Posterior vena cava (tissue), 2 donors: ENCODE measurements around the gene ASTN2. TPM values are rescaled to one million over a fixed set of nuclear protein-coding genes. Genes with fewer than 3 reads are reported as not detected.

Experiments used
- DNase-seq: peaks from one replicate; pipeline ENCODE4 v3.0.0-alpha.2; 2020; ENCODE audit warnings: low spot score
- intact Hi-C, 2 donors: fragments of 100-400 bp; cut with DNase I; formaldehyde crosslinking; loops; one replicate each; pipeline versions ENCODE4 v1.14.1 to v1.14.2; 2022 to 2023
- total RNA-seq, 2 donors: library from RNA; stranded (reverse); fragmentation: NEBNext Ultra II Directional; extraction: Animal tissue kit (Norgen Biotek cat#: 25700); gene quantifications; one replicate each; pipeline ENCODE4 v1.2.1, GENCODE V29; 2021
- donor health status: DM: yes; HTN: yes; CAD: no.
- donor health status: DM: yes; HTN: yes; CAD: no.

The ASTN2 gene
- total RNA-seq, 2 donors from 2014 or later: 4.3 to 5.8 TPM

DNA sequence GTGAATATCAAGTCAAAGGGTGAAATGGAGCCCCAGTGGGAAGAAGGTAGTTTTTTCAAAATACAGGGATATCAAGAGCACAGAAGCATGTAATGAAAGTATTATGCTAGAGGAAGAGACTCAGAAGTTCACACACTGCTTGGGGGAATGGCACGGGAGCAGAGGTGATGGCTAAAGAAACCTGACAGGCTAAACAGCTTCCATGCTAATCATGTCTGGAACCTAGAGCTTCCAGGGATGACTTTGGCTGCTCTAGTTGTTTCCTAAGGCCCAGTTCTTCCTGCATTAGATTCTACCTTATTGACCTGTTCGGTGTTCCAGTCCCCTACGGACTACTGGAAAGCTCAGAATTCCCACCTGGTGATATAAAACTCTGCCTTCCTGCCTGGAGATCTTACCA is 693.4 kb downstream of the ASTN2 start:
- DNase-seq: no peak
- intact Hi-C loops: no loop called here

DNA sequence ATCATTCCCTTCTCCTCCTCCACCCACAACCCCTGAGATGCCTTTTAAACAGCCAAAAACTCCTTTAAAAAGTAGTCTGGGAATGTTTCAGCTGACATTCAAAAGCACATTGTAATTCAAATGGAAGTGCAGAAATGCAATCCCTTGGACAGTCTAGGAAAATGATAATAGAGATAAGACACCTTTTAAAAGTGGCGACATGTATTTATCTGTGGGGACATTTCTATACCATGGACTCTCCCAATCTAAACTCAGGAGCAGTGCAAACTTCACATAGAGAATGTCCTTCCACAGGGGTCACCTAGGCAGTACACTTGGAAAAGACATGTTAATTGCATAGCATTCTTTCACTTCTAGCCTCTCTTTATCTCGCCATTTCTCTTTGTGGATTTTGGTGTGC is 694.7 kb downstream of the ASTN2 start:
- intact Hi-C loops: no loop called here
- no peak for DNase-seq

- DNase-seq: no peak
- intact Hi-C loops: no loop called here
Measured at GRCh38 chr9:116718111-116718510, 696.7 kb downstream of the ASTN2 start.

DNA sequence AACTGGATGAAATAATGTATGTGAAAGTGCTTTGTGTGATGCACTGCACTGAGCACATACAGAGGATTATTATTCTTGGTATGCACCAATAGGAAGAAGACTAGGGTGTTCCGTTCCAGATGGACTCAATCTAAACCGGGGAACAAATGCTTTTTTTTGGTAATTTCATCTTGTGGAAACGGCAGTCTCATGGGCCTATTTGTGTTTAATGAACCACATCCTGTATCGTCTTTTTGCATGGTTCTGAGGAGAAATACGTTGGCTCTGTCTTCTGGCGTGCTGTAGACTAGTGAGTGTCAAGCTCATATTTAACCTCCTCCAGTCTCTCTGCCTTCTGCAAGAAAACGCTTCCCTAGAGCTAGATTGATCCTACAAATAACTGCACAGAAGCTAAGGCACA is 697.7 kb downstream of the ASTN2 start:
- no peak for DNase-seq
- intact Hi-C loops: no loop called here

DNA sequence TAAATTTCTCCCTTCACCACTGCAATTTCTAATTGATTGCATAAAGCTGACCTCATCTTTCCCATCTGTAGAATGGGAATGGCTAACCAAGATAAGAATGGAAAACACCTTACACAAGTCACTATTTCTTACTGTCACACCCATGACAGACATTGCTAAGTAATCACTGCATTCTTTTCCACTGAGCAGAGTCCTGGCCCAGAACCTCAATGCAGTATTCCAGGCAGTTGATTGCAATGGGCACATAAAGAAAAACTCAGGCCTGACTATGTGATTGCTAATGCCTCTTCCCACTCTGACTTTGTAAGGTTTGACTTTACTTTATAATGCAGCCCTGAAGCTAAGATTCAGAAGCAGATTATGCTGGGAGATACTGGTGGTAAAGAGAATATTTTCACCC is 698.4 kb downstream of the ASTN2 start:
- intact Hi-C loops: no loop called here

GRCh38 chr9:116715751-116716150 is 699.1 kb downstream of the ASTN2 start:
- no peak for DNase-seq
- intact Hi-C loops: no loop called here

More for the DNA sequence above, 698.4 kb downstream of the ASTN2 start:
- no peak for DNase-seq

GRCh38 chr9:116713271-116713670 is 701.6 kb downstream of the ASTN2 start:
- intact Hi-C loops: no loop called here
- no peak for DNase-seq

GRCh38 chr9:116712781-116713180 is 702.1 kb downstream of the ASTN2 start:
- DNase-seq: no peak
- intact Hi-C loops: no loop called here

DNA sequence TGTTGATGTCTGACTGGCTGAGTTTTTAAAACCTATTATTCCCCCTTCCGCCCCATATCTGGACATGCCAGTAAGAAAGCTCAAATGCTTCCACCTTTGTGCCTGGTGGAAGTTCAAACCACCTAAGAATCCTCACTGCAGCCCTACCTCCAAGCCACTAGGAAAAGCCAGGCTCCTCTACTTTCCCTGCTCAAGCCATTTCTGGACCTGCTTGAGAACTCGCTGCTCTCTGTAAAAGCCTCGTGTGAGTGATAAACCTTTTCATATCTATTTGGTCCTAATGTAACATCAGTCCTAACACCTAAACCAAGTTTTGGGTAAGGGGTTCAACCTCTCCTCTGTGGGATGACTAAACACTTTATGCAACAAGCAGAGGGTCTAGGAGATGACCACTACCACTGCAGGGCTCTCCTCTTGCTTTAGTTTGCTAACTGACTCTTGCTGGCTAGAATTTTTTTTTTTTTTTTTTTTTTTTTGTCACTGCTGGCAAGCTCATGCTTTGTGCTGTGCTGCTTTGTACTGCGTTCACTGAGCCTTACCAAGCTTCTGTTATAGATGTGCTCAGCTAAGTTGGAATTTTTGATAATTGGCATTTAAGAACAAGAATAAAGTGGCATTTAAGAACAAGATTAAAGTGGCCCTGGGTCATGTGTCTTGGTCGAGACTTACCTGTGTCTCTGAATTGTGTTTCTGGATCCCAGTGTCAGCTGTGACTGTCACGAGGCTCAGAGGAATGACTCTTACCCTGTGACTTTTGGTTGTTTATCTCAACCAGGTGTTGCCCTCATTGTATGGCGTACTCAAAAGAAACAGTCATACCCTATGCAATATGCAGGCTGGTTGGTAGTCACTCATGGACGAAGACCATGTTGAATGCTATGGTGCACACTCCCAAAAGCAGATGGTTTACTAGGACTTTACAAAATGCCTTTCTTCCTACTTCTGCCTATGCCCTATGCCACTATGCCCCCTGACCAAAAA is 708.3 kb downstream of the ASTN2 start:
- DNase-seq: no peak
- intact Hi-C loops: no loop called here

- intact Hi-C loops: no loop called here
- no peak for DNase-seq
Measured at GRCh38 chr9:116705531-116705930, 709.3 kb downstream of the ASTN2 start.

- intact Hi-C loops: no loop called here
- no peak for DNase-seq
Measured at GRCh38 chr9:116704470-116704869, 710.4 kb downstream of the ASTN2 start.

DNA sequence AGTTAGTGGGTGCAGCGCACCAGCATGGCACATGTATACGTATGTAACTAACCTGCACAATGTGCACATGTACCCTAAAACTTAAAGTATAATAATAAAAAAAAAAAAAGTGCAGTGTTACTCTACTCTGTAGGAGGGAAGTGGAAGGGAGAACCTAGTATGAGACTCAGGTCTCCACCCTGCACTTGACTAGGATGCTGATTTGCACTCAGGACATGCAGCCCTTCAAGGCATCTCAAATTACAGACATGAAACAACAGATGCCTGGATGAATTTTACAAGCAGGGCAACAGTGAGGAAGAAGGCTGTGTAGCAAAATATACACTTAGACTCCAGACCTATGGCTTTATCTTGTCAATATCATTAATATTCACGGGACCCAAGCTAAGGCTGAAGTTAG is 711.2 kb downstream of the ASTN2 start:
- no peak for DNase-seq

GRCh38 chr9:116701940-116702642 is 712.8 kb downstream of the ASTN2 start:
- no peak for DNase-seq
- intact Hi-C loops: no loop called here

More for the DNA sequence above, 711.2 kb downstream of the ASTN2 start:
- intact Hi-C loops: no loop called here

- intact Hi-C loops: no loop called here
- DNase-seq: no peak
Measured at GRCh38 chr9:116700882-116701865, 713.7 kb downstream of the ASTN2 start.

DNA sequence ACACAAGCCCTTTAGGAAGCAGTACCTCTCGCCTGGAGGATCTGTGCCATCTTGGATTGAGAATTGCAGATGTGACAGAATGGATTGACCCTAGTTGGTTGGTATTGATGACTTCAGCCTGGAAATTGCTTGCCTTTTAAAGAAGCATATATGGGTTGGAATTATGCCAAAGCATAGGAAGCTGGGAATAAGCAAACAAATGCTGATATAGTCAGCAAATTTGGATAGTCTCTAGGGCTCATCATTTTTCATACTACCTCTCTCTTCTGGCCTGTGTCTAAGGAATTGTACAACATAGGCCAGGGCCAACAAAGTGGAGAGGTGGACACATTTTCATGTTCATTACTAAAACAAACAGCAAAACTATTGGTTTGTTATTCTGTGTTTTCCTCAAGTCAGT is 714.6 kb downstream of the ASTN2 start:
- no peak for DNase-seq
- intact Hi-C loops: no loop called here

DNA sequence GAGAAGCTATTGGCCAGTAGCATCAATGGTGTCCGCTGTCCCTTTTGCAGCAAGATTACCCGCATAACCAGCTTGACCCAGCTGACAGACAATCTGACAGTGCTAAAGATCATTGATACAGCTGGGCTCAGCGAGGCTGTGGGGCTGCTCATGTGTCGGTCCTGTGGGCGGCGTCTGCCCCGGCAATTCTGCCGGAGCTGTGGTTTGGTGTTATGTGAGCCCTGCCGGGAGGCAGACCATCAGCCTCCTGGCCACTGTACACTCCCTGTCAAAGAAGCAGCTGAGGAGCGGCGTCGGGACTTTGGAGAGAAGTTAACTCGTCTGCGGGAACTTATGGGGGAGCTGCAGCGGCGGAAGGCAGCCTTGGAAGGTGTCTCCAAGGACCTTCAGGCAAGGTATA is 717.0 kb downstream of the ASTN2 start:
- intact Hi-C loops: no loop called here
- DNase-seq: peak; percentile 73

DNA sequence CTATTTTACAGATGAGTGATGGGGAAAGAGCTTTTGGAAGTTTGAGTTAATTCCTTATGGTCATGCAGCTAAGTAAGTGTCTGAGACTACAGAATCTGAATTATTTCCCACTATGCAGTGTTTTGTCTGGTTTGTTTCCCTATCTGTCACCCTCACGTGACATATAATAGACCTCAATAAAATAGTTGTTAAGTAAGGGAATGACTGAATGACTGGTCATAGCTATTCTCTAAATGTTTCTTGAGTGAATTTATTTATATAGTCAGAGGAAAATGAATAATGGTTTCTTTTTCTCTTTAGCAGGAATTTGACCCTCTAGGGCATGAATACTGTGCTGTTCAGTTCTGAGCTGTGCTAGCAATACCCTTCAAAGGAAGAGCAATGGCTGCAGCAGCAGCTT is 717.5 kb downstream of the ASTN2 start:
- DNase-seq: no peak
- intact Hi-C loops: no loop called here

GRCh38 chr9:116695438-116695837 is 719.4 kb downstream of the ASTN2 start:
- no peak for DNase-seq
- intact Hi-C loops: no loop called here

DNA sequence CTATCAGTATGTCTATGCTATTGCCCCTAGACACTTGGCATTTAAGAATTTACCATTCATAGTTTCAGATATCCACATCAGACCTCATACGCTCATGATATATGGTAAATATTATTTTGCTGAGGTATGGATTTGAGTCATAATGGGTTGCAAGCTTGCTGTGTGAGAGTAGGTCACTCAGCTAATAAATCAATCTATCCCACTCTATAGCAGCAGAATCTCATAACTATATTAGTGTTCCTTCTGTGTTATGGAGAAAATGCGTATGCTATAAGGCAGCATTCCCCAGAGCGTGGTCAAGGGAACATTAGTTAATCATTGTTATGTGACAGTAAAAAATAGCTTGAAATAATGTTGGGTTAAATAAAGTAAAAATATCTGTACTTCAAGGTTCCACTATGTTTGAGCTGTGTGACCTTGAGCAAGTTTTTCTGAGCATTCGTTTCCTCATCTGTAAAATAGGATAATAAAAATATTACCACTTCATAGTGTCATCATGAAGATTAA is 720.0 kb downstream of the ASTN2 start:
- intact Hi-C loops: no loop called here
- DNase-seq: no peak
